Smooth muscle cell (in vitro differentiated cells): ENCODE data around the gene PIMREG. TPM values are rescaled to one million over a fixed set of nuclear protein-coding genes. Genes with fewer than 3 reads are reported as not detected.

ENCODE experiments used
- DNase-seq: peaks from one replicate; lab custom pipeline; 2025; ENCODE audit not compliant: unreplicated experiment; lab: John Stamatoyannopoulos, UW
- H2AFZ ChIP-seq: fragments of 200-600 bp; sonication (generic); 2 replicates; pipeline ENCODE4 v1.6.0; 2016; ENCODE audit warnings: antibody characterized with exemption, low read depth, mild to moderate bottlenecking
- H3F3A ChIP-seq: fragments of 200-600 bp; sonication (generic); 2 replicates; pipeline ENCODE4 v1.6.0; 2017; ENCODE audit warnings: antibody characterized with exemption, low read depth
- H3K27ac ChIP-seq: fragments of 200-600 bp; sonication (generic); 2 replicates; pipeline ENCODE4 v1.5.1; 2016; ENCODE audit warnings: low read depth, mild to moderate bottlenecking
- H3K27me3 ChIP-seq: fragments of 200-600 bp; sonication (generic); 2 replicates; pipeline ENCODE4 v1.6.1; 2016; ENCODE audit warnings: low read depth, mild to moderate bottlenecking
- H3K36me3 ChIP-seq: fragments of 200-600 bp; sonication (generic); 2 replicates; pipeline ENCODE4 v1.5.1; 2016; ENCODE audit warnings: low read depth
- H3K4me1 ChIP-seq: fragments of 200-600 bp; sonication (generic); 2 replicates; pipeline ENCODE4 v1.5.1; 2016; ENCODE audit warnings: low read depth
- H3K4me2 ChIP-seq: fragments of 200-600 bp; sonication (generic); 2 replicates; pipeline ENCODE4 v1.6.0; 2016; ENCODE audit warnings: mild to moderate bottlenecking
- H3K4me3 ChIP-seq: fragments of 200-600 bp; sonication (generic); 2 replicates; pipeline ENCODE4 v1.5.1; 2016; ENCODE audit warnings: mild to moderate bottlenecking
- H3K79me2 ChIP-seq: fragments of 200-600 bp; sonication (generic); 2 replicates; pipeline ENCODE4 v1.6.0; 2016; ENCODE audit warnings: low read depth, mild to moderate bottlenecking
- H3K9ac ChIP-seq: fragments of 200-600 bp; sonication (generic); 2 replicates; pipeline ENCODE4 v1.6.0; 2016; ENCODE audit warnings: low read depth
- H3K9me3 ChIP-seq: fragments of 200-600 bp; sonication (generic); replicated peaks from 2 replicates; pipeline ENCODE4 v1.5.1; 2016; ENCODE audit warnings: low read depth
- H4K20me1 ChIP-seq: fragments of 200-600 bp; sonication (generic); 2 replicates; pipeline ENCODE4 v1.6.0; 2016; ENCODE audit warnings: low read depth
- WGBS: methylation state at CpG from one replicate; pipeline ENCODE4 v1.1.7; 2016; ENCODE audit warnings: low lambda C conversion rate; 5-methylcytosine and 5-hydroxymethylcytosine counted together
- polyA plus RNA-seq: library from polyadenylated mRNA; unstranded; fragments of >200 nt; fragmentation: Nextera tagmentation; extraction: Ambion mirVana; gene quantifications from 2 replicates; pipeline ENCODE4 v1.2.1, GENCODE V29; 2016
- total RNA-seq: library from RNA; depleted of rRNA; stranded (reverse); fragments of >200 nt; gene quantifications from 2 replicates; pipeline ENCODE4 v1.2.3, GENCODE V29; 2014
- TF ChIP-seq, protein P1 (sequence below): fragments of 200-600 bp; sonication (generic); IDR thresholded peaks from 2 replicates; pipeline ENCODE4 v1.5.1; 2017; ENCODE audit warnings: borderline replicate concordance, mild to moderate bottlenecking, antibody characterized with exemption; ENCODE audit not compliant: insufficient read depth, poor library complexity, severe bottlenecking

PIMREG gene
- total and polyA plus RNA-seq, 2 experiments from 2014 or later, result 3.5 to 11.7 TPM

DNA sequence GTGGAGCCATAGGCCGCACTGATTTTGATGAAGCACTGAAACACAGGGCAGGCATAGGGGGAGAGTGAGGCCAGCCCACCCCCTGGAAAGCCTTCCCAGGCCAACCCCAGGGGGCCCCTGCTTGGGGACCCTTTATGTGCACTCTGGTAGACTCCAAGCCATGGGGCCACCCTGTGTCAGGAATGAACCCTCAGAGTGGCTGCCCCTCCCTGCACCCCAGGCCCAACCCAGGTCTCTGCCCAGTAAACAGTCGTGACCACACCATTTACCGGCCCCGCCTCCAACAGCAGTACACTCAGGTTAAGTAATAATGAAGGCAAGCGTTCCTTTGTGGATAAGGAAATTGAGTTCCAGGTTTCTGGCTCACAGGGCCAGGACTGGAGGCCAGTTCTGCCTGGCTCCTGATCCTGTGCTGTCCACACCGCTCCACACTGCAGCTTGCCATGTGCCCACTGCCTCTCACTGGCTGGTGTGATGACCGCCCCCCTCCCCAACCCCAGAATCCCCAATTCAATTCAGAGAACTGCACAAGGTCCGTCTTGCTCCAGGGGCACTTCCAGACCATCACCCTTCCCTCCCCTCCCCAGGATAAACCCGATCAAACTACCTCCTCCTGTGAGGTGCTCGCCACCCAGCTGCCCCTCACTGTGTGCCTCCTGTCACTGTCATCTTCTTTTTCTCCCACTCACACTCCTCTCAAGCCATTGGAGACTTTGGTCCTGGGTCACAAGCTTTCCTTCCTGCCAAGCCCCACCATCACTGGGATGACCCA is 13.6 kb downstream of the PIMREG start:
- H3F3A ChIP-seq, result no peaks in the 10 kb centered on the region
- no peaks in the 10 kb centered on the region for H4K20me1 ChIP-seq
- H3K9me3 ChIP-seq, result no peaks in the 10 kb centered on the region
- H3K4me3 ChIP-seq, result no peak overlapping the region
- peaks cover 12% of the 10 kb centered on the region for H3K4me1 ChIP-seq
- no peak for DNase-seq
- H3K4me2 ChIP-seq, result no peak overlapping the region
- H2AFZ ChIP-seq, result no peak overlapping the region
- peaks cover 26% of the 10 kb centered on the region for H3K27me3 ChIP-seq
- H3K79me2 ChIP-seq, result no peaks in the 10 kb centered on the region
- no peak overlapping the region for H3K27ac ChIP-seq
- H3K9ac ChIP-seq, result no peak overlapping the region
- WGBS, result 82% methylated on average over 9 of the region's 10 CpGs
- TF ChIP-seq, protein P1, sequence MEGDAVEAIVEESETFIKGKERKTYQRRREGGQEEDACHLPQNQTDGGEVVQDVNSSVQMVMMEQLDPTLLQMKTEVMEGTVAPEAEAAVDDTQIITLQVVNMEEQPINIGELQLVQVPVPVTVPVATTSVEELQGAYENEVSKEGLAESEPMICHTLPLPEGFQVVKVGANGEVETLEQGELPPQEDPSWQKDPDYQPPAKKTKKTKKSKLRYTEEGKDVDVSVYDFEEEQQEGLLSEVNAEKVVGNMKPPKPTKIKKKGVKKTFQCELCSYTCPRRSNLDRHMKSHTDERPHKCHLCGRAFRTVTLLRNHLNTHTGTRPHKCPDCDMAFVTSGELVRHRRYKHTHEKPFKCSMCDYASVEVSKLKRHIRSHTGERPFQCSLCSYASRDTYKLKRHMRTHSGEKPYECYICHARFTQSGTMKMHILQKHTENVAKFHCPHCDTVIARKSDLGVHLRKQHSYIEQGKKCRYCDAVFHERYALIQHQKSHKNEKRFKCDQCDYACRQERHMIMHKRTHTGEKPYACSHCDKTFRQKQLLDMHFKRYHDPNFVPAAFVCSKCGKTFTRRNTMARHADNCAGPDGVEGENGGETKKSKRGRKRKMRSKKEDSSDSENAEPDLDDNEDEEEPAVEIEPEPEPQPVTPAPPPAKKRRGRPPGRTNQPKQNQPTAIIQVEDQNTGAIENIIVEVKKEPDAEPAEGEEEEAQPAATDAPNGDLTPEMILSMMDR, result no peak
- no peaks in the 10 kb centered on the region for H3K36me3 ChIP-seq

DNA sequence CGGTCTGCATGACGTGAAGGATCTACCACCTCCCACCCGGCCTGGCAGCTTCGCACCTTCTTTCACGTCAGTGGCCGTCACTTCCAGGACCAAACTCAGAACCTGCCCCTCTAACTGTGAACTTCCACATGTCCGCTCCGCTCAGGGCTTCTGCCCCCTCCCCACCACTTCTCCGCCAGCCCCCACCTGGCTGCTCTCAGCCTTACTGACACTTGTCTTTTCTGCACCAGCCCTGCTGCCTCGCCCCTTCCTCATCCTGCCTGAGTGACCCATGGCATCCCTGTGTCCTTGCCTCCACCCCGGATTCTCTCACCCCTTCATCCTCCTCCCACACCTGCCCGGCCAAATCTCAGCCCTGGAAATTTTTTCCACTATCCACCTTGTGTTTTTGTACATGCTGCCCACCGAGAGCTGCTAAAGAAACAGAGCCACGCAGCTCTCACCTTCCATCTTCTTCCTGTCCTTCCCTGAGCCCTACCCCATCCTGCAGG is 14.2 kb downstream of the PIMREG start:
- Histone ChIP-seq H3K79me2 (no peaks in the 10 kb centered on the region), H3K9me3 (no peaks in the 10 kb centered on the region), H2AFZ (no peak overlapping the region), H3K9ac (no peak overlapping the region), H3K4me3 (no peak overlapping the region), H3K4me2 (no peak overlapping the region), H3F3A (no peaks in the 10 kb centered on the region), H3K4me1 (peaks cover 12% of the 10 kb centered on the region), H3K27me3 (peaks cover 26% of the 10 kb centered on the region), H3K27ac (no peak overlapping the region), H3K36me3 (no peaks in the 10 kb centered on the region), H4K20me1 (no peaks in the 10 kb centered on the region)
- DNase-seq, result no peak
- TF ChIP-seq, protein P1, result no peak
- 93% methylated on average over 14 of the region's 14 CpGs for WGBS

DNA sequence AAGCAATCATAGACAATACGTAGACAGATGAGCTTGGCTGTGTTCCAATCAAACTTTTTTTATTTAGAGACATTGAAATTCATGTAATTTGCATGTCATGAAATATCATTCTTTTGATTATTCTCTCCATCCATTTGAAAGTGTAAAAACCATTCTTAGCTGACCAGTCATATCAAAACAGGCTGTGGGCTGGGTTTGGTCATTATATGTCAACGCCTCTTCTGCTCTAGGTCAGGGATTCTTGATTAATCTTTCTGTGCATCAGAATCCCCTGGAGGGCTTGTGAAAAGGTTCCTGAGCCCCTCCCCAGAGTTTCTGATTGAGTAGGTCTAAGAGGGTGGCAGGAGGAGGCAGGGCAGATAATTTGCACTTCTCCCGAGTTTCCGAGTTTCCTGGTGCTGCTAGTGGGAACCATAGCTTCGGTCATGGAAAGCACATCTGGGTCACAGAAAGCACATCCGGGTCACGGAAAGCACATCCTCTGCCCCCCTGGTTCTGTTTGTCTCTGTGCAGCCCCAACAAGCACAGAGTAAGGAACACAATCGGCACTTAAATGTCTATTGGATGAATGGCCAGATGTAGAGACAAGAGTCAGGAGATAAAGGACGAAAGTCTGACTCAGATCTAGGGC is 16.4 kb downstream of the PIMREG start:
- H2AFZ ChIP-seq, result no peak overlapping the region
- H3K9me3 ChIP-seq, result no peaks in the 10 kb centered on the region
- no peak overlapping the region for H3K4me3 ChIP-seq
- TF ChIP-seq, protein P1, result no peak
- no peaks in the 10 kb centered on the region for H3K36me3 ChIP-seq
- H3K27me3 ChIP-seq, result peaks cover 8% of the 10 kb centered on the region
- no peak overlapping the region for H3K4me2 ChIP-seq
- no peaks in the 10 kb centered on the region for H4K20me1 ChIP-seq
- WGBS, result 89% methylated on average over 9 of the region's 9 CpGs
- DNase-seq, result no peak
- no peak overlapping the region for H3K27ac ChIP-seq
- peaks cover 8% of the 10 kb centered on the region for H3K4me1 ChIP-seq
- H3F3A ChIP-seq, result no peaks in the 10 kb centered on the region
- no peak overlapping the region for H3K9ac ChIP-seq
- H3K79me2 ChIP-seq, result no peaks in the 10 kb centered on the region
